ENCODE results near the gene TBX21.

- no peak for TF ChIP-seq CTCF (IDR thresholded peaks at IDR 0.05)
- TF ChIP-seq POLR2A (IDR thresholded peaks at IDR 0.05): no peak
These were observed 39.9 kb upstream of the TBX21 start for GRCh38 chr17:47692895-47693730.
